IPS-15b (cell line): Measurements from ENCODE around the gene CACNB4.

ENCODE experiments used
- H3K27me3 ChIP-seq: one replicate; pipeline ENCODE4 v1.6.1; 2013; ENCODE audit warnings: low read length; ENCODE audit not compliant: control insufficient read depth, insufficient read depth
- H3K36me3 ChIP-seq: one replicate; pipeline ENCODE4 v1.6.1; 2013; ENCODE audit warnings: low read length; ENCODE audit not compliant: control insufficient read depth, insufficient read depth
- H3K4me1 ChIP-seq: one replicate; pipeline ENCODE4 v1.6.1; 2013; ENCODE audit warnings: mild to moderate bottlenecking, low read length; ENCODE audit not compliant: control insufficient read depth, insufficient read depth
- H3K4me3 ChIP-seq: one replicate; pipeline ENCODE4 v1.5.1; 2013; ENCODE audit warnings: low read depth, low read length
- H3K9ac ChIP-seq: one replicate; pipeline ENCODE4 v1.6.1; 2013; ENCODE audit warnings: low read depth, mild to moderate bottlenecking, low read length
- H3K9me3 ChIP-seq: one replicate; pipeline ENCODE4 v1.6.1; 2013; ENCODE audit warnings: mild to moderate bottlenecking, low read length; ENCODE audit not compliant: control insufficient read depth, insufficient read depth

The CACNB4 gene

DNA sequence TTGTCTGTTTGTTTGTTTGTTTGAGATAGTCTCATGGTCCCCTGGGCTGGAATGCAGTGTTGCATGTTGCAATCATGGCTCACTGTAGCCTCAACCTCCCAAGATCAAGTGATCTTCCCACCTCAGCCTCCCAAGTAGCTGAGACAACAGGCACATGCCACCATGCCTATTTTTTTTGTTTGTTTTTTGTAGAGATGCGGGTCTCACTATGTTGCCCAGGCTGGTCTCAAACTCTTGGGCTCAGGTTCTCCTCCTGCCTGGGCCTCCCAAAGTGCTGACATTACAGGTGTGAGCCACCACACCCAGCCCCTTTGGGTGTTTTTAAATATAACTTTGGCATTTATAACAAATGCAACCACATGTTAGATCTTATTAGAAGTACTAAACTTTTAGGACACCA is 308.2 kb downstream of the CACNB4 start:
- no peaks in the 10 kb centered on the region for H3K27me3 ChIP-seq

GRCh38 chr2:151789055-151789834 is 309.6 kb downstream of the CACNB4 start:
- Histone ChIP-seq H3K27me3 (no peaks in the 10 kb centered on the region), H3K36me3 (no peaks in the 10 kb centered on the region), H3K9me3 (no peaks in the 10 kb centered on the region), H3K4me1 (peaks cover 3% of the 10 kb centered on the region), H3K9ac (no peak overlapping the region), H3K4me3 (no peak overlapping the region)

More for the DNA sequence above, 308.2 kb downstream of the CACNB4 start:
- Histone ChIP-seq H3K36me3 (no peaks in the 10 kb centered on the region), H3K9me3 (no peaks in the 10 kb centered on the region), H3K4me1 (peaks cover 3% of the 10 kb centered on the region), H3K9ac (no peak overlapping the region), H3K4me3 (no peak overlapping the region)

- no peaks in the 10 kb centered on the region for H3K36me3 ChIP-seq
- H3K27me3 ChIP-seq = no peaks in the 10 kb centered on the region
- H3K4me3 ChIP-seq = no peak overlapping the region
- H3K4me1 ChIP-seq = peaks cover 3% of the 10 kb centered on the region
- H3K9me3 ChIP-seq = no peaks in the 10 kb centered on the region
- H3K9ac ChIP-seq = no peak overlapping the region
Observed at GRCh38 chr2:151786483-151786882, 312.4 kb downstream of the CACNB4 start.

DNA sequence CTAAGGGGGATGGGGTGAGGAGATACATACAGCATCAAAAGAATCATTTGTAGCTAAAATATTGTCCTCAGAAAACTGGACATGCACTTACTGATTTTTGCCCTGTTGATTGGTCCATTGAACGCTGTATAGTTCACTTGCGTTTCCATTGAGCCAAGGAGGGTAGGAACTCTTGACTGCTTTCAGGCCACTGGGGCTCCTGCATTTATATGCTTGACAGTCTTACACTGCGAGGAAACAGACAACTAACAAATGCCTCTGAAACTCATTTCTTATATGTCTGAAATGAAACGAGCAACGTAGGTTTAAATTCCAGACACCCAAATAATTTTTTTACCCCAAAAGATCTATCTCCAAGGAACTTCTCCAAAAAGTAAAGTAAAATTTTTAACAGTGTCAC is 312.8 kb downstream of the CACNB4 start:
- H3K9ac ChIP-seq = no peak overlapping the region
- peaks cover 3% of the 10 kb centered on the region for H3K4me1 ChIP-seq
- no peaks in the 10 kb centered on the region for H3K27me3 ChIP-seq
- H3K36me3 ChIP-seq = no peaks in the 10 kb centered on the region
- no peaks in the 10 kb centered on the region for H3K9me3 ChIP-seq
- no peak overlapping the region for H3K4me3 ChIP-seq

- Histone ChIP-seq H3K9ac (no peak overlapping the region), H3K9me3 (no peaks in the 10 kb centered on the region), H3K36me3 (no peaks in the 10 kb centered on the region), H3K27me3 (no peaks in the 10 kb centered on the region), H3K4me3 (no peak overlapping the region), H3K4me1 (peaks cover 3% of the 10 kb centered on the region)
Observed at GRCh38 chr2:151783133-151783520, 315.7 kb downstream of the CACNB4 start.
